ENCODE data around the gene MCL1.
"Not testable (repeated sequence)": the region's sequence is repeated elsewhere in the genome, so short reads cannot be mapped to it uniquely, and the experiment has no call there.

MCL1 gene

GRCh38 chr1:150596095-150596892 is 16.9 kb upstream of the MCL1 start:
- no peaks in the 10 kb centered on the region for H3K27me3 ChIP-seq (ENCODE audit: control insufficient read depth in 3 of 3, insufficient read depth in 3 of 3, low read depth in 1 of 3, low read length in 3 of 3)
- H4K8ac ChIP-seq (ENCODE audit: low read depth, low read length): no peak overlapping the region
- H3K23ac ChIP-seq (ENCODE audit: low read depth, low read length, poor library complexity): no peak overlapping the region
- peaks cover 0 to 3% of the 10 kb centered on the region in 2 donors for H3K4me1 ChIP-seq (ENCODE audit: control insufficient read depth in 2 of 2, insufficient read depth in 1 of 2, low read depth in 1 of 2, low read length in 2 of 2)
- H2AK5ac ChIP-seq (ENCODE audit: low read depth, low read length): no peak overlapping the region
- H3K36me3 ChIP-seq (replicated peaks in 1 of 2; ENCODE audit: control insufficient read depth in 2 of 2, insufficient read depth in 2 of 2, low read length in 2 of 2): peaks cover 2 to 13% of the 10 kb centered on the region in 2 donors
- no peak overlapping the region for H2BK15ac ChIP-seq (ENCODE audit: low read length)
- H3K4me2 ChIP-seq (ENCODE audit: insufficient read depth, low read length, poor library complexity, severe bottlenecking): no peak overlapping the region
- DNase-seq (ENCODE audit: low spot score): no peak
- H2BK120ac ChIP-seq (ENCODE audit: low read depth, low read length): no peak overlapping the region
- H4K91ac ChIP-seq (ENCODE audit: low read depth, low read length, poor library complexity): no peak overlapping the region
- H3K4ac ChIP-seq (ENCODE audit: low read length): no peak overlapping the region
- H3K9ac ChIP-seq (ENCODE audit: low read depth, low read length, poor library complexity): no peak overlapping the region
- peaks cover 2 to 6% of the 10 kb centered on the region in 2 donors for H3K9me3 ChIP-seq (replicated peaks in 1 of 2; ENCODE audit: control insufficient read depth in 2 of 2, insufficient read depth in 1 of 2, low read depth in 1 of 2, low read length in 2 of 2)
- H3K4me3 ChIP-seq (ENCODE audit: low read length in 2 of 2): no peak overlapping the region
- no peak overlapping the region for H3K14ac ChIP-seq (ENCODE audit: low read length)
- H3K27ac ChIP-seq (replicated peaks; ENCODE audit: low read length): no peak overlapping the region
- H2AFZ ChIP-seq (ENCODE audit: low read length): no peak overlapping the region
- no peak overlapping the region for H3K18ac ChIP-seq (ENCODE audit: low read length)
- no peak overlapping the region for H2BK12ac ChIP-seq (ENCODE audit: low read length)
- no CpG with 5 or more reads among the region's 7 CpGs for WGBS, 2 donors (ENCODE audit: extremely low coverage in 2 of 2, insufficient read length in 2 of 2, insufficient replicate concordance in 1 of 2)
- H3K79me1 ChIP-seq (ENCODE audit: low read depth, low read length): no peaks in the 10 kb centered on the region
- H2BK5ac ChIP-seq (ENCODE audit: low read length): no peak overlapping the region

- Histone ChIP-seq H3K14ac (ENCODE audit: low read length) (no peak overlapping the region), H3K9ac (ENCODE audit: low read depth, low read length, poor library complexity) (no peak overlapping the region), H3K4me2 (ENCODE audit: insufficient read depth, low read length, poor library complexity, severe bottlenecking) (no peak overlapping the region), H2AFZ (ENCODE audit: low read length) (no peak overlapping the region), H3K27ac (replicated peaks; ENCODE audit: low read length) (no peak overlapping the region), H2AK5ac (ENCODE audit: low read depth, low read length) (no peak overlapping the region), H3K4me1 (ENCODE audit: control insufficient read depth in 2 of 2, insufficient read depth in 1 of 2, low read depth in 1 of 2, low read length in 2 of 2) (peaks cover 0 to 4% of the 10 kb centered on the region in 2 donors), H4K91ac (ENCODE audit: low read depth, low read length, poor library complexity) (no peak overlapping the region), H3K36me3 (replicated peaks in 1 of 2; ENCODE audit: control insufficient read depth in 2 of 2, insufficient read depth in 2 of 2, low read length in 2 of 2) (peaks cover 0 to 16% of the 10 kb centered on the region in 2 donors), H3K4me3 (ENCODE audit: low read length in 2 of 2) (no peak overlapping the region), H3K18ac (ENCODE audit: low read length) (no peak overlapping the region), H2BK15ac (ENCODE audit: low read length) (no peak overlapping the region), H2BK12ac (ENCODE audit: low read length) (no peak overlapping the region), H3K4ac (ENCODE audit: low read length) (no peak overlapping the region), H3K79me1 (ENCODE audit: low read depth, low read length) (no peaks in the 10 kb centered on the region), H4K8ac (ENCODE audit: low read depth, low read length) (no peak overlapping the region), H3K23ac (ENCODE audit: low read depth, low read length, poor library complexity) (no peak overlapping the region), H2BK5ac (ENCODE audit: low read length) (no peak overlapping the region), H3K27me3 (ENCODE audit: control insufficient read depth in 3 of 3, insufficient read depth in 3 of 3, low read depth in 1 of 3, low read length in 3 of 3) (no peaks in the 10 kb centered on the region), H3K9me3 (replicated peaks in 1 of 2; ENCODE audit: control insufficient read depth in 2 of 2, insufficient read depth in 1 of 2, low read depth in 1 of 2, low read length in 2 of 2) (no peaks in the 10 kb centered on the region), H2BK120ac (ENCODE audit: low read depth, low read length) (no peak overlapping the region)
- no CpG with 5 or more reads among the region's 2 CpGs for WGBS, 2 donors (ENCODE audit: extremely low coverage in 2 of 2, insufficient read length in 2 of 2, insufficient replicate concordance in 1 of 2)
- no peak for DNase-seq (ENCODE audit: low spot score)
Observed at GRCh38 chr1:150582371-150582770, 3.0 kb upstream of the MCL1 start.

GRCh38 chr1:150581962-150582361 is 2.6 kb upstream of the MCL1 start:
- not testable (repeated sequence) for H3K18ac ChIP-seq (ENCODE audit: low read length); H4K8ac ChIP-seq (ENCODE audit: low read depth, low read length); H2AK5ac ChIP-seq (ENCODE audit: low read depth, low read length); DNase-seq (ENCODE audit: low spot score); H3K4me2 ChIP-seq (ENCODE audit: insufficient read depth, low read length, poor library complexity, severe bottlenecking); H2AFZ ChIP-seq (ENCODE audit: low read length); H2BK120ac ChIP-seq (ENCODE audit: low read depth, low read length); H2BK15ac ChIP-seq (ENCODE audit: low read length); H2BK12ac ChIP-seq (ENCODE audit: low read length); H3K27me3 ChIP-seq (ENCODE audit: control insufficient read depth in 3 of 3, insufficient read depth in 3 of 3, low read depth in 1 of 3, low read length in 3 of 3); H3K4me3 ChIP-seq (ENCODE audit: low read length in 2 of 2); H3K23ac ChIP-seq (ENCODE audit: low read depth, low read length, poor library complexity); H3K14ac ChIP-seq (ENCODE audit: low read length); H3K27ac ChIP-seq (replicated peaks; ENCODE audit: low read length); H4K91ac ChIP-seq (ENCODE audit: low read depth, low read length, poor library complexity); H2BK5ac ChIP-seq (ENCODE audit: low read length); H3K4ac ChIP-seq (ENCODE audit: low read length); H3K4me1 ChIP-seq (ENCODE audit: control insufficient read depth in 2 of 2, insufficient read depth in 1 of 2, low read depth in 1 of 2, low read length in 2 of 2); H3K9me3 ChIP-seq (replicated peaks in 1 of 2; ENCODE audit: control insufficient read depth in 2 of 2, insufficient read depth in 1 of 2, low read depth in 1 of 2, low read length in 2 of 2); H3K79me1 ChIP-seq (ENCODE audit: low read depth, low read length); H3K9ac ChIP-seq (ENCODE audit: low read depth, low read length, poor library complexity)
- H3K36me3 ChIP-seq (replicated peaks in 1 of 2; ENCODE audit: control insufficient read depth in 2 of 2, insufficient read depth in 2 of 2, low read length in 2 of 2): peaks cover 3 to 20% of the 10 kb centered on the region in 2 donors
- no CpG with 5 or more reads among the region's 14 CpGs for WGBS, 2 donors (ENCODE audit: extremely low coverage in 2 of 2, insufficient read length in 2 of 2, insufficient replicate concordance in 1 of 2)

- not testable (repeated sequence) for H2AFZ ChIP-seq (ENCODE audit: low read length); H2BK120ac ChIP-seq (ENCODE audit: low read depth, low read length); H2BK12ac ChIP-seq (ENCODE audit: low read length); H3K27me3 ChIP-seq (ENCODE audit: control insufficient read depth in 3 of 3, insufficient read depth in 3 of 3, low read depth in 1 of 3, low read length in 3 of 3); H4K91ac ChIP-seq (ENCODE audit: low read depth, low read length, poor library complexity); H2AK5ac ChIP-seq (ENCODE audit: low read depth, low read length); H3K9me3 ChIP-seq (replicated peaks in 1 of 2; ENCODE audit: control insufficient read depth in 2 of 2, insufficient read depth in 1 of 2, low read depth in 1 of 2, low read length in 2 of 2); H3K4me1 ChIP-seq (ENCODE audit: control insufficient read depth in 2 of 2, insufficient read depth in 1 of 2, low read depth in 1 of 2, low read length in 2 of 2); H4K8ac ChIP-seq (ENCODE audit: low read depth, low read length); H3K27ac ChIP-seq (replicated peaks; ENCODE audit: low read length); H3K79me1 ChIP-seq (ENCODE audit: low read depth, low read length); H3K9ac ChIP-seq (ENCODE audit: low read depth, low read length, poor library complexity); H2BK5ac ChIP-seq (ENCODE audit: low read length); H3K4me3 ChIP-seq (ENCODE audit: low read length in 2 of 2); H3K4me2 ChIP-seq (ENCODE audit: insufficient read depth, low read length, poor library complexity, severe bottlenecking); DNase-seq (ENCODE audit: low spot score); H2BK15ac ChIP-seq (ENCODE audit: low read length); H3K14ac ChIP-seq (ENCODE audit: low read length); H3K23ac ChIP-seq (ENCODE audit: low read depth, low read length, poor library complexity); H3K4ac ChIP-seq (ENCODE audit: low read length)
- no CpG with 5 or more reads among the region's 7 CpGs for WGBS, 2 donors (ENCODE audit: extremely low coverage in 2 of 2, insufficient read length in 2 of 2, insufficient replicate concordance in 1 of 2)
- Histone ChIP-seq H3K18ac (ENCODE audit: low read length) (peak overlapping the region; percentile 57), H3K36me3 (replicated peaks in 1 of 2; ENCODE audit: control insufficient read depth in 2 of 2, insufficient read depth in 2 of 2, low read length in 2 of 2) (peaks cover 4 to 25% of the 10 kb centered on the region in 2 donors)
Observed at GRCh38 chr1:150581437-150581836, 2.0 kb upstream of the MCL1 start.

Data from neuronal stem cell (in vitro differentiated cells).